ENCODE results near the gene ME1.

ME1 gene

DNA sequence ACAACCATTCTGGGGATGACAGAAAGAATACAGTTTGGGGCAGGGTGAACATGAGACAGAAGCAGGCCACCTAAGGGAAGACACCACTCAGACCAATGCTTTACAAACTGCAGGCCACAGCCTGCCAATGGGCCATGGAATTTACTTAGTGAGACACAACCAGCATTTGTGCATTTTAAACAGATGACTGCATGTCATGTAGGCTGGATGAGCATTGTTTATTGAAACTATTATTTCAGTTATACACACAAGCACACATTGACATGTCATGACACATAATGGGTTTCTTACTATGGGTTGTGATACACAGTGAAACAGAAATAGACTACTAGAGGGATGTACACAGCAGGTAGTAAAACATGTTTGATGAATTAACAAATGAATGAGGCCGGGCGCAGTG is 245.8 kb downstream of the ME1 start:
- DNase-seq = no peak

DNA sequence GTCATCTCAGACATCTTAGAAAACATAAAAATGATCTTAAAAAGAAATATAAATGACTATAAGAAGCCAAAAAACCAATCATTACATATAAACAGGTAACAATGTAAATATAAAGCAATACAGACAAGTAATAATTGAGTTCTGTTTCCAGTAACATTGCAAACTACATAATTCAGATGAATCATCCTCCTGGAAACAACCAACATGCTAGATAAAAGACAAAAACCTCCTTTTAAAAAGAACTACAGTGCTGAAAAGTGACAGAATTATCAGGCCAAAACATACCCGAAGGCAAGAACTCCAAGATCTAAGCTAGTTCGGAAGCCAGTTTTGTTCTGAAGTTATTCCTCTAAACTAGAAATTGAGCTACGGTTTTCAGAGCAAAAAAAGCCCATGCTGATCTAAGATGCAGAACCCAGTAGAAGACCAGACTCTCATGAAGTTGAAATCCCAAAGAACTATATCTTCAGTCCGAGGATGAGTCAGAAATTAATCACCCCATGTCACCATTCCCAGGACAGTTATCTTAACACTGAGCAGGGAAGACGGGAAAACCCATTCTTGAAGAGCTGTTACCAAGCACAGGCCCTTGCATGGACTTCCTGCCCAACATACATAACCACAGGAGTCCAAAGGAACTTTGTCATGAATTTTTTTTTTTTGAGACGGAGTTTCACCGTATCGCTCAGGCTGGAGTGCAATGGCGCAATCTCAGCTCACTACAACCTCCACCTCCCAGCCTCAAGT is 247.6 kb downstream of the ME1 start:
- DNase-seq = no peak

DNA sequence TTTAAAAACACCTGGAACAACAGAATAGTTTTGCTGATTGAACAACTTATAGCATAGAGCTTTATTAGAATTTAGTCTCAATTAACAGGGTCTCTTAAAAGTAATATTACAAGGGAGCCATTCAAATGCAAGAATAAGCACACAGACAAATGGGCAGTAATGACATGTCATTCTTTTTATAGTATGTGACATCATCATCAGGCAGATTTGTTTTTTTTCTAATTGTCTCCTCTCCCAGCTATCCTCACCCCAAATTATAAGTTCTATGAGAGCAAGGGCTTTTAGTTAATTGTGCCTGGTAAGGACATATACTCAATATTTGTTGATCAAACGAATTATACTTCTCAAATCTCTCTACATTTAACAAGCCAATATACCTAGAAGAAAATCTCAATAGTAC is 248.7 kb downstream of the ME1 start:
- no peak for DNase-seq

DNA sequence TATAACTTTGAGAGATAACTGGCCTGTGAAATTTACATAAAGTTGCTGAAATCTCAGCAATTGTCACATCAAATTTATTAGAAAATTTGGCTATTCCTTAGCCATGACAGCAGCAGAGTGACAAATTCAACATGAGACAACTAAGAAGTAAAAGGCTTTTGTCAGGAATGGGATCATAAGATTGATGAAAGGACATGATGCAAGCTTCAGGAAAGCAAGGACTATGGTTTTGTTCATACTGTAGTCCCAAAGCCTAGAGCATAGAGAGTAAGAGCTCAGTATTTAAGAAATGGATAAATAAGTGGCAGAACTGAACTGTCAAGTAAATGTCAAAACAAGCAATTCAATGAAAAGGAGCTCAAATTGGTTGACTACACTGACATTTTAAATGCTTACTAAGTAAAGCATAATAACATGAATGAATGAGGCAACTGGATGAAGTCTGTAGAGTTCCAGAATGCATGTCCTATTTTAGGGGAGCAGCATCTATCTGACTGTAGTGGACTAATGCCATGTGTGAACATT is 250.4 kb downstream of the ME1 start:
- no peak for DNase-seq

DNA sequence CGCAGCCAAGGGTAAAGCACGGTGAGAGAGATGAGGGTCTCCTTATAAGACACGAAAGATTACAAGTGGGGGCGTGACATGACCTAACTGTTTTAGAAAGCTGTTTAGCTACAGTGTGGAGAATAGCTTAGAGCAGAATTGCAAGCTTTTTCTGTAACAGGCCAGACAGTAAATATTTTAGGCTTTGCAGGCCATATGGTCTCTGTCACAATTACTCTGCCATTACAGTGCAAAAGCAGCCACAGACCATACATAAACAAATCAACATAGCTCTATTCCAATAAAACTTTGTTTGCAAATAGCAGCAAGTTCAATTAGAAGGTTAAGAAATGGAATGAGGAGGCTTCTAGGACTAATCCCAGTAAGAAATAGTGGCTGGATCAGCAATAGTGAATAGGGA is 254.6 kb downstream of the ME1 start:
- no peak for DNase-seq

DNA sequence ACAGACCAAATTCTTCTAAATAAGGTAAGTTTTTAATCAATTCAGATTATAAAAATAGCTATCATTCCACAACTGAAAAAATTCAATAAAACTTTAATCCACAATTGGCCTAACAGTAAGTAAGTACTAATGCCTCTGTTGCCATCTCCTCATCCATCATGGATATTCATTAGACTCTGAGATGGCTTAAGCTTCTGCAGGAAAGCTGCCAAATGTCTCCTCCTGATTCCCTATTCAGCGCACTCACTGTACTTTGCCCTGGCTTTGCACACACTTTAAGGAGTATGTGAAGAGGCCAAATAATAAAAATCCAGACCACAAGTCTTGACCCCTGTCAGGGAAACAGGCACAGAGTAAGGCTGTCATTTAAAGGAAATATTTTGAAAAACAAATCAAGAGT is 261.3 kb downstream of the ME1 start:
- DNase-seq = no peak

DNA sequence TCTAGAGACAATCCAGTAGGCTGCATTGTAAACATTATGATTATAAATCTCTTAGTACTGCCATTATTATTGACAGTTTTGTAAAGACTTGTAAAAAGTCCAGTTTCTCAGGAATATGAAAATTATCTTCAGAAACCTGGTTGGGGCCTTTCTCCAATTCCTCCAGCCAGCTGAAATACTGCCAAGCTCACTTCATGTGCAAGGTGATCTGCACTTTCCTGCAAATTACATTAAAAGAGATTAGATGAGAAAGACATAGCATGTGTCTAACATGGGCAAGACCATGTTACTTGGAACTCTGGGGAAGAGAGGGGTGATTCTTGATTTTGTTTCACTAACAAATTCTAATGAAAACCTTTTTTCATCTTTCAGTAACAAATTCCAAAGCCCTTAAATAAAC is 261.7 kb downstream of the ME1 start:
- DNase-seq = no peak

DNA sequence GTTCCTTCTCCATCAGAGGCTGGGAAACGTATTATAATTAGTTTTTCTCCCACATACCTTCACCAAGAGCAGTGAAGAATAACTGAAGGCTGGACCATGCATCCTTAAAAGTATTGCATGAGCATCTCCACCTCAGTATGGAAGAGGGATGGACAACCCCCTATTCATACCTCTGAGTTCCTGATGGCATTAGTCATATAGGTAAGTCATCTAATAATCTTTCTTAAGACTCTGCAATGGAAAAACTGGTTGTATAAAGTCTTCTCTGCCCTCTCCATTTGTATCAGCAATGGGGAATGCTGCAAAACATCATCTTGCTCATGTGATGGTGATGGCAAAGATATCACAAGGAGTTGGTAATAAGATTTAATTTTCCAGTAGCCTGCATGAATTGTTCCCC is 262.3 kb downstream of the ME1 start:
- DNase-seq = no peak

DNA sequence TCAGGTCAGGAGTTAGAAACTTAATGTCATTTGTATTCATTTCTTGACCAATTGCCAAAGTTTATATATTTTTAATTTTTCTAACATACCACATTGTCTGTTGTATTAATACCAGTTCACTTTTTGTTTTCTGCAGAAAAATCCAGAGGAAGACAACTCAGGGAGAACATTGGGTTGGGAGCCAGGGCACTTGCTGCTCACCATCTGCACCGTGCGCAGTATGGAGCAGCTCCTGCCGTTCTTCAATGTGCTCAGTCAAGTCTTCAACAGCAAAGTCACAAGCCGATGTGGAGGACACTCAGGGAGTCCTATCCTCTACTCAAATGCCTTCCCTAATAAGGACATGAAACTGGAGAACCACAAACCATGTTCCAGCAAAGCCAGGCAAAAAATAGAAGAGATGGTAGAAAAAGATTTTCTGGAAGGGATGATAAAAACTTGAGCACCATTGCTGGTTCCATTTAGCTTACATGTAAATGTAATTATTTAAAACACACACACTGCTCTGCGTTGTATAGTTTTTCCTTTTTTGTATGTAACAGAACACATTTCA is 263.0 kb downstream of the ME1 start:
- DNase-seq = no peak

All from NCI-H526 (cell line).